Stimulated activated naive CD8-positive, alpha-beta T cell treated with anti-CD3 and anti-CD28 coated beads, Interleukin-15, Interleukin-2, amounts not matched to agents 100 U/mL and 50 U/mL, for 24 hours (primary cell): ENCODE data around the gene USP38.
"Not testable (repeated sequence)": the region's sequence is repeated elsewhere in the genome, so short reads cannot be mapped to it uniquely, and the experiment has no call there.

ENCODE experiments used
- ATAC-seq: fragments of 150-1000 bp; cut with Tn5 transposase; one replicate; pipeline ENCODE4 v1.10.0; 2021
- DNase-seq: peaks from one replicate; pipeline ENCODE4 v3.0.0; 2021

Gene USP38

GRCh38 chr4:143207555-143207954 is 22.8 kb downstream of the USP38 start:
- ATAC-seq (no peak), DNase-seq (no peak)

GRCh38 chr4:143212566-143212965 is 27.8 kb downstream of the USP38 start:
- no peak for DNase-seq
- no peak for ATAC-seq

GRCh38 chr4:143215873-143216272 is 31.2 kb downstream of the USP38 start:
- no peak for DNase-seq
- ATAC-seq = no peak

GRCh38 chr4:143224255-143224654 is 39.5 kb downstream of the USP38 start:
- ATAC-seq = no peak

DNA sequence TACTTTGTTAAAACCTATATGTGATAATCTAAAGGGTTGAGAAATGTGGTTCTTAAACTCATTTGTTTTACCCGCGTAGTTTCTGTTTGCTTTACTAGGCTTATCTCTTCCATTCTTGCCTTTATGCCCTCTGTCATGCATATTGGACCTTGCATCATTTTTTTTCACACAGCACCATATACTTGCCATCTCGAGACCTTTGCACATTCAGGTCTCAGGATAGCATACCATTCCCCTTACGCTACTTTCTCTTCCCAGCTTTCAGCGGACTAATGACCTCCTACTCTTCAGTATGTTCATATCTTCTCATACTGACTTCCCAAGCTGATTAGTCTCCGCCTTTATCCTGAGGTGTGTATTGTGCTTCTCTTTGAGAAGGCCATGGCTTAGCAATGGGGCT is 40.5 kb downstream of the USP38 start:
- no peak for DNase-seq
- ATAC-seq = no peak

More at GRCh38 chr4:143224255-143224654, 39.5 kb downstream of the USP38 start:
- no peak for DNase-seq

DNA sequence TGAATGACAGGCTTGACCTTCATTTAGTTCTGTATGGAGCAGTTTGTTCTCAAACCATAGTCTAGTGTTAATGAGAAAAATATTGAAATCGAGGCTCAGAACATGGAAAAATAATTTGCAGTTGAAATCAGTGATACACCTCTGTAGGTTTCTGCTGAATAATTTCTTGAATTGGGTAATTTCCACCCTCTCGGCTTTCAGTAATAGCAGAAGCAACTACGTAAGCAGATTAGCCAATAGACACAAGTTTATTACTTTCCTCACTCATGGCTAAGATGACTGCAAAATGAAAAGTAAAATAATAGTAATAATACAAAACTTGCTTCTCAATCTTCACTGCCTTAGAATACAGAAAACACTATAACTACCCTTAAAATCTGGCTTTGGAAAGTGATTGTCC is 46.0 kb downstream of the USP38 start:
- DNase-seq (no peak), ATAC-seq (no peak)

DNA sequence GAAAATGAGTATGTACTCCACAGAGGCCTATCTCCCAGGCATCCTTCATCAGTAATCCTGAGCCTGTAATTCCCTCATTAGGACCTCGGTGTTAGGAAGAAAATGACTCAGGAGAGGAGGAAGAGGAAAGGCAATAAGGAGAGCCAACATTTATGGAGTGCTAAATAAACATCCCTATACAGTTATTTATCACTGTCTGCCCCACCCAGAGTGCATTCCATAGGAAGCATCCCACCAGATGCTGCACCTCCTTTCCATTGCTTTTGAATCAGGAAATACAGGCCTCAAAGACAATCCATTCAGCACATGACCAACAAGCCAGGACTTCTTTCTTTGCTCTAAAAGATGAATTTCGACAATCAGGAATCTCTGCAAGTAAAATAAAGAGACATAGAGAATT is 47.6 kb downstream of the USP38 start:
- ATAC-seq = no peak

GRCh38 chr4:143234153-143234552 is 49.4 kb downstream of the USP38 start:
- ATAC-seq = no peak
- DNase-seq = no peak

More for the DNA sequence above, 47.6 kb downstream of the USP38 start:
- no peak for DNase-seq

DNA sequence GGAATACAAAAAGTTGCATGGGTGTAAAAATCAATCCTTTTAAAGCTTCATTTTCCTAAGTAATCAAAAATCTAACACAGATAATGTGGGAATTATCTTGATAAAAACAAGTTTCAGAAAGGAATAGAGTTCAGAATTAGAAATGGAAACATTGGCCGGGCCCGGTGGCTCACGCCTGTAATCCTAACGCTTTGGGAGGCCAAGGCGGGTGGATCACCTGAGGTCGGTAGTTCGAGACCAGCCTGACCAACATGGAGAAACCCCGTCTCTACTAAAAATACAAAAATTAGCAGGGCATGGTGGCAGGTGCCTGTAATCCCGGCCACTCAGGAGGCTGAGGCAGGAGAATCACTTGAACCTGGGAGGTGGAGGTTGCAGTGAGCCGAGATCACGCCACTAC is 52.5 kb downstream of the USP38 start:
- ATAC-seq, DNase-seq: not testable (repeated sequence)

- ATAC-seq = peak; percentile 32
- no peak for DNase-seq
Observed at GRCh38 chr4:143240939-143241679, 56.4 kb downstream of the USP38 start.

GRCh38 chr4:143241892-143242291 is 57.2 kb downstream of the USP38 start:
- ATAC-seq = no peak

DNA sequence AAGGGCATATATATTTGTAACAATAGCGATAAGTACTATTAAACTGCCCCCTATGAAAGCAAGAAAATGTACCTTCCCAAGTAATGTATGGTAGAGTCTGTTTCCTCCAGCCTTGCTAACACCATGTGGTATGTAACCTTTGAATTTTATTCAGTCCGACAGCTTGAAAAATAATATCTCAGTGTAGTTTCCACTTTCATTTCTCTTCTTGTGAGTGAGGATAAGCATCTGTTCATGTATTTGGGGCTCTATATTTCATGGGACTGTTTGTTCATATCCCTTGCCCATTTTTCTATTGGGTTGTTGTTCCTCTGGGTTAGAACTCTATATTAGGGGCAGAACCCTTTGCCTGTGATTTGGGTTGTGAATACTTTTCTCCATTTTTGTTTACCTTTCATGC is 58.3 kb downstream of the USP38 start:
- ATAC-seq (no peak), DNase-seq (no peak)

More at GRCh38 chr4:143241892-143242291, 57.2 kb downstream of the USP38 start:
- no peak for DNase-seq

DNA sequence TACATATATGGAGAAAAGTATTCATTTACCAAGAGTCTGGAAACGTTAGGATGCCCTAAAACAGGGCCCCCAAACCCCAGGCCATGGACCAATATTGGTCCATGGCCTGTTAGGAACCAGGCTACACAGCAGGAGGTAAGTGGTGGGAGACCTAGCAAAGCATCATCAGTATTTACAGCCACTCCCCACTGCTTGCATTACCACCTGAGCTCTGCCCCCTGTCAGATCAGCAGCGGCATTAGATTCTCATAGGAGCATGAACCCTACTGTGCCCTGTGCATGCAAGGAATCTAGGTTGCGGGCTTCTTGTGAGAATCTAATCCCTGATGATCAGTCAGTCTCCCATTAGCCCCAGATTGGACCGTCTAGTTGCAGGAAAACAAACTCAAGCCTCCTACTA is 62.3 kb downstream of the USP38 start:
- DNase-seq = no peak
- no peak for ATAC-seq

DNA sequence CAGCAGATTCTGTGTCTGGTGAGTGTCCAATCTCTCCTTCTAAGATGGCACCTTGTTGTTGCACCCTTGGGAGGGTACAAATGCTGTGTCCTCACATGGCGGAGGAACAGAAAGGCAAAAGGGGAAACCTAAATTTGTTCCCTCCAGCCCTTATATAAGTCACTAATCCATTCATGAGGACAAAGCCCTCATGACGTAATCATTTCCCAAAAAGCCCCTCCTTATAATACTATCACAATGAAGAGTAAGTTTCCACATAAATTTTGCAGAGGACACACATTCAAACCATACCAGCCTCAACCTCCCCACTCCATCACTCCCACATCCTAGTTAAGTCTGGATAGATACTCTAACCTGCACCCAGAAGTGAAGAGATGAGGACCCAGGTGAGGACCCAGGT is 63.1 kb downstream of the USP38 start:
- no peak for ATAC-seq
- DNase-seq = no peak

DNA sequence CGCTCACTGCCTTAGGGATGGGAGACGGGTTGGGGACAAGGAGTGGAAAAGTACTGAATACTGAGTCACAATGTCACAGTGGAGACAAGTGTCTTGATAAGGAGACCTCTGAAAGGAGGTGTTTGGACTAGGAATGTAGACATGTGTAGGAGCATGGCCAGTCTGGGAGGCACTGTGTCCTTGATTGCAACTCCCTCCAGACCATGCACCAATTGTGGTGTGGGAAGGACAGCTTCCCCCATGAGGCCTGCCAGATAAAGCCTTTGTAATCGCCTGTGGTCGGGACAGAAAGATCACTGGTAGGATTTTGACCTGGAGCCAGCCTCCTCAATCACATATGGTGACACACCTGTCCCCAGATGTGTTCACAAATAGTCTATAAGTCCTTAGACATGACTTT is 64.1 kb downstream of the USP38 start:
- ATAC-seq (no peak), DNase-seq (no peak)

- DNase-seq (no peak), ATAC-seq (no peak)
Observed at GRCh38 chr4:143250617-143251016, 65.9 kb downstream of the USP38 start.

DNA sequence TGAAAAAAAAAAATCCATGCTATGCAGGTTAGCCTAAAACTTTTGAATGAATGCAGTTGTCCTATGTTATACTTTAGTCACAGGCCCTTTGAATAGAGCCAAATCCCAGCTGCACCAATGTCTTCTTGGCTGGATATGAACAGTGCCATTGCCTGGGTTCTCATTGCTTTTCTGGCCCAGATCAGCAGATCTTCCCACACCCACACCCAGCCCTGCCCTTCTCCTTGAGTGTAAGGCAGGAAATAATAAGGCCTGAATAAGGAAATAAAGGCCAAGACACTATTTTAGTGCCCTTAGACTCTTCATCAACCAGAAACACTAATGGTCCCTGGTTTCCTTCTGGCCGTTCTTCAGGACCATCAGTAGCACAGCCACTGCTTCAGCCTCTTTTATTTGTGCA is 66.6 kb downstream of the USP38 start:
- no peak for ATAC-seq
- DNase-seq = no peak

- no peak for ATAC-seq
- no peak for DNase-seq
Observed at GRCh38 chr4:143251779-143252178, 67.1 kb downstream of the USP38 start.

- ATAC-seq = no peak
- DNase-seq = no peak
Observed at GRCh38 chr4:143252478-143252877, 67.8 kb downstream of the USP38 start.

- DNase-seq (no peak), ATAC-seq (no peak)
Observed at GRCh38 chr4:143253166-143253565, 68.4 kb downstream of the USP38 start.

DNA sequence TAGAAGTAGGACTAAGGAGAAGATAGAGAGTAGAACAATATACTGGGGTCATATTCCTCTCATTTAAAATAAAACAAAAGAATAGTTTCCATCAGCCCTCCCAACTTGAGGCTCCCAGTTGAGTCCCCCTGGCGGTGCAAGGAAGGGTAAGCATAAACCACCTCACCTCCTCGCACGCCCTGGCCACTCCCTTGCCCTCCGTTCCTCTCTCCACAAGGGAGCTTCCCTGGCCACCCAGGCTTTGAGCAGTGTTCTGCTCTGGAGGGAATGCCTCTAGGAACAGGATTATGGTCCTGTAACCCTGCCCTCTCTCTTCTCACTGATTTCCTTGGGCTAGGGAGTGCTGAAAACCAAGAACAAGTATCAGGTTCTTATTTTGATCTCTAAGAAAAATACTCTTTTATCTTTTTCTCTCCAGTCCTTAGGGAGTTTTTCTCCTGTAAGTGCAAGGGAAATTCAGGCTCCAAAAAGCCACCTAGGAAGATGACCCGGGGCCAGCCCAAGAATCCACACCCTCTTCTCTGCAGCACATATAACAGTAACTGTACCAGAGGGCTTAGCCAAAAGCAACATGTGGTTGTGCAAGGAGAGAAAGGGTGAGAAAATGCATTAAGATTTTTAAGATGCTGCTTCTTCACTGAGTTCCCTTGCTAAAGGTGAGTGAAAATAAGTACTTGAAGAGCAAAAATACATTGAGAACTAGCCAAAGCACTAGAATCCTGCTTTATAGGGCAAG is 69.9 kb downstream of the USP38 start:
- DNase-seq = no peak
- ATAC-seq = no peak

GRCh38 chr4:143256456-143256855 is 71.7 kb downstream of the USP38 start:
- DNase-seq = no peak
- no peak for ATAC-seq

DNA sequence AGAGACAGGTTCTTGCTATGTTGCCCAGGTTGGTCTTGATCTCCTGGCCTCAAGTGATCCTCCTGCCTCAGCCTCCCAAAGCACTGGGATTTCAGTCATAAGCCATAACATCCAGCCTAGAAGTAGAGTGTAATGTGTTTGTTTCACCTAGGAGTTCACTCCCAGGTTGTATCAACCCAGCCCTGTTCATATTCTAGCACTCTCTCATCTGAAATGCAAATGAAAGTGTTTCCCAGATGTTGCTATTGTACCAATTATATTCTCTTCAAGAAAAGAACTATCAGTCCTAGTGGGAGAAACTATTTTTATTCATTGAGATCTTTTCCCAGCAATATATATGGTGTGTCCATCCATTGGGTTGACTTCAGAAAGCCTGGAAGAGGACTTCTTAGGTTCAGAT is 72.6 kb downstream of the USP38 start:
- no peak for DNase-seq
- no peak for ATAC-seq

GRCh38 chr4:143260750-143261149 is 76.0 kb downstream of the USP38 start:
- DNase-seq (no peak), ATAC-seq (no peak)
